Left lung (tissue), 10 donors: ENCODE measurements around the gene GRPEL2. TPM values are rescaled to one million over a fixed set of nuclear protein-coding genes. Genes with fewer than 3 reads are reported as not detected.

Source experiments
- ATAC-seq: fragments of 200-7000 bp; cut with Tn5 transposase; one replicate; pipeline ENCODE4 v1.9.1; 2020; ENCODE audit warnings: moderate library complexity
- DNase-seq, 4 donors: peaks; one replicate each; pipeline ENCODE4 v3.0.0-alpha.2; 2013 to 2020
- H3K27ac ChIP-seq, 2 donors: fragments of 200-600 bp; sonication (generic) in 1 of 2; one replicate each; pipeline versions ENCODE4 v1.5.0 to v1.8.0; 2020 to 2021
- H3K27me3 ChIP-seq, 2 donors: fragments of 200-600 bp; sonication (generic) in 1 of 2; one replicate each; pipeline versions ENCODE4 v1.5.0 to v1.8.0; 2020 to 2021
- H3K36me3 ChIP-seq, 2 donors: fragments of 200-600 bp; sonication (generic) in 1 of 2; one replicate each; pipeline versions ENCODE4 v1.5.0 to v1.8.0; 2020 to 2021
- H3K4me1 ChIP-seq, 2 donors: fragments of 200-600 bp; one replicate each; pipeline ENCODE4 v1.8.0; 2021
- H3K4me3 ChIP-seq, 2 donors: fragments of 200-600 bp; sonication (generic) in 1 of 2; one replicate each; pipeline versions ENCODE4 v1.5.0 to v1.8.0; 2020 to 2021; ENCODE audit warnings: mild to moderate bottlenecking in 1 of 2
- H3K9me3 ChIP-seq, 2 donors: fragments of 200-600 bp; sonication (generic) in 1 of 2; one replicate each; pipeline versions ENCODE4 v1.5.0 to v1.8.0; 2020 to 2021
- CTCF ChIP-seq, 2 donors: fragments of 200-600 bp; sonication (generic) in 1 of 2; IDR thresholded peaks; one replicate each; pipeline versions ENCODE4 v1.5.0 to v1.8.0; 2021; ENCODE audit warnings: antibody characterized with exemption in 2 of 2
- intact Hi-C, 2 donors: fragments of 100-400 bp; cut with DNase I; formaldehyde crosslinking; loops; one replicate each; pipeline versions ENCODE4 v1.11.2 to v1.14.2; 2022
- polyA plus RNA-seq, 6 donors: library from polyadenylated mRNA; unstranded; fragments of 120-200 nt; gene quantifications; one replicate each; pipeline ENCODE4 v1.2.1, GENCODE V29; 2013; ENCODE audit not compliant: insufficient read length in 6 of 6
- total RNA-seq, 2 donors: library from RNA; stranded (reverse); fragmentation: NEBNext Ultra II Directional; extraction: Animal tissue kit (Norgen Biotek cat#: 25700); gene quantifications; one replicate each; pipeline ENCODE4 v1.2.1, GENCODE V29; 2021
- donor health status: DM: no; HTN: yes; CAD: no.
- donor health status: DM: no; HTN: no; CAD: no.

GRPEL2 gene
- total and polyA plus RNA-seq, 8 donors, result 12.3 to 25.1 (median 24.2) TPM

DNA sequence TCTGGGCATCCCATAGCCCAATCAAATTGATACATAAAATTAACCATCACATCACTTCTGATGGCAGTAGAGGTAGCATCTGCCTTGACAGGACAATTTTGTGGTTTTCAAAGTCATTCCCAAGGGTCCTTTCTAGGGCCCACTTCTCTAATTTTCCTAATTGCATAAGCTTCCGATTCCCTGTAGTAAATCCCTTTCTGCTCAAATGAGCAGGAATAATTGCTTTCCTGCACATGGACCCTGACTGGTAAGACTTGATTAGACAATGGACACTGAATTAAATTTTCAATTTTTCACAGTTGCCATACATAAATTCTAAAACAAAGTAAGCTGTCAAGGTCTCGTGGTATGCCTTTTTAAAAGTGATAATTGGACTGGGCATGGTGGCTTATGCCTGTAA is 55.8 kb downstream of the GRPEL2 start:
- intact Hi-C loops, result no loop called here
- DNase-seq (no peak), ATAC-seq (no peak)
- Histone ChIP-seq H3K4me1 (no peaks in the 10 kb centered on the region), H3K36me3 (no peaks in the 10 kb centered on the region), H3K4me3 (no peak overlapping the region), H3K9me3 (no peaks in the 10 kb centered on the region), H3K27ac (no peak overlapping the region), H3K27me3 (no peaks in the 10 kb centered on the region)
- TF ChIP-seq CTCF (IDR thresholded peaks at IDR 0.05), result no peak

- DNase-seq (no peak), ATAC-seq (no peak)
- Histone ChIP-seq H3K4me1 (no peaks in the 10 kb centered on the region), H3K27me3 (no peaks in the 10 kb centered on the region), H3K9me3 (no peaks in the 10 kb centered on the region), H3K4me3 (no peak overlapping the region), H3K27ac (no peak overlapping the region), H3K36me3 (no peaks in the 10 kb centered on the region)
- intact Hi-C loops, result no loop called here
- no peak for TF ChIP-seq CTCF (IDR thresholded peaks at IDR 0.05)
Measured at GRCh38 chr5:149402291-149402690, 57.0 kb downstream of the GRPEL2 start.

Other genes starting within 250 kb of the GRPEL2 start
- gene ABLIM3, start 204.0 kb upstream of the GRPEL2 start, total RNA-seq, result 10 to 100 TPM; 33.2 to 35.3 TPM
- gene ABLIM3, start 204.0 kb upstream of the GRPEL2 start, polyA plus RNA-seq, result 100 to 1,000 TPM in 5 of 6 donors, 10 to 100 TPM in 1; 89.4 to 145 (median 113) TPM
- gene AFAP1L1, start 73.6 kb upstream of the GRPEL2 start, total RNA-seq, result 10 to 100 TPM; 14.2 to 17.0 TPM
- 10 to 100 TPM; 38.8 to 46.6 (median 41.6) TPM for gene AFAP1L1, start 73.6 kb upstream of the GRPEL2 start, polyA plus RNA-seq
- 10 to 100 TPM in 1 of 2 donors, 1 to 10 TPM in 1; 9.0 to 10.5 TPM for gene PCYOX1L, start 12.5 kb downstream of the GRPEL2 start, total RNA-seq
- gene PCYOX1L, start 12.5 kb downstream of the GRPEL2 start, polyA plus RNA-seq, result 10 to 100 TPM; 15.1 to 17.9 (median 16.5) TPM
- gene IL17B, start 33.8 kb downstream of the GRPEL2 start, total RNA-seq, result under 1 TPM in 1 of 2 donors, not detected in 1; 0.42 TPM
- gene IL17B, start 33.8 kb downstream of the GRPEL2 start, polyA plus RNA-seq, result 1 to 10 TPM in 5 of 6 donors, under 1 TPM in 1; 0.97 to 1.9 (median 1.5) TPM
- gene CSNK1A1, start 205.9 kb downstream of the GRPEL2 start, total RNA-seq, result 100 to 1,000 TPM; 206 to 217 TPM
- gene CSNK1A1, start 205.9 kb downstream of the GRPEL2 start, polyA plus RNA-seq, result 100 to 1,000 TPM; 196 to 218 (median 203) TPM
- 1 to 10 TPM; 4.2 to 7.3 TPM for gene ARHGEF37, start 236.0 kb downstream of the GRPEL2 start, total RNA-seq
- gene ARHGEF37, start 236.0 kb downstream of the GRPEL2 start, polyA plus RNA-seq, result 1 to 10 TPM; 4.7 to 6.8 (median 5.2) TPM